Hepatocyte (in vitro differentiated cells): ENCODE results near the gene ZNF443.
"Not testable (repeated sequence)": the region's sequence is repeated elsewhere in the genome, so short reads cannot be mapped to it uniquely, and the experiment has no call there.

Source experiments
- CTCF ChIP-seq: fragments of 200-600 bp; sonication (generic); IDR thresholded peaks from 2 replicates; pipeline ENCODE4 v1.5.1; 2016; ENCODE audit warnings: antibody characterized with exemption, mild to moderate bottlenecking; ENCODE audit not compliant: poor library complexity
- EZH2 ChIP-seq: fragments of 200-600 bp; sonication (generic); IDR thresholded peaks from 2 replicates; pipeline ENCODE4 v1.6.1; 2016; ENCODE audit warnings: antibody characterized with exemption, mild to moderate bottlenecking, borderline replicate concordance
- EZH2phosphoT487 ChIP-seq: fragments of 200-600 bp; sonication (generic); IDR thresholded peaks from one replicate; pipeline ENCODE4 v1.6.1; 2018; ENCODE audit warnings: antibody characterized with exemption, mild to moderate bottlenecking, low read depth, moderate library complexity; ENCODE audit not compliant: unreplicated experiment, severe bottlenecking

GRCh38 chr19:12399901-12400632 is 40.8 kb downstream of the ZNF443 start:
- not testable (repeated sequence) for TF ChIP-seq CTCF, EZH2, EZH2phosphoT487
